PC-9 (cell line): Measurements from ENCODE around the gene HNRNPH3. TPM values are rescaled to one million over a fixed set of nuclear protein-coding genes. Genes with fewer than 3 reads are reported as not detected.
A peak's percentile ranks its signal among the peaks of the same experiment; 100 is the strongest.

Experiments
- BruUV-seq: library from RNA; stranded (reverse); fragments of 400-500 nt; replicated peaks from 2 replicates; lab custom pipeline; 2021; lab: Mats Ljungman, UMichigan
- CTCF ChIA-PET: fragments of 300-600 bp; sonication (Branson Sonifier 250); formaldehyde crosslinking; loops from one replicate; lab custom pipeline; 2022; ENCODE audit warnings: antibody characterized with exemption; lab: Charles Lee
- POLR2A ChIA-PET: fragments of 300-600 bp; sonication (Branson Sonifier 250); formaldehyde crosslinking; loops from one replicate; lab custom pipeline; 2022; ENCODE audit warnings: antibody characterized with exemption; ENCODE audit not compliant: unreplicated experiment; lab: Charles Lee
- DNase-seq, 2 experiments: peaks; one replicate each; pipeline versions ENCODE4 v3.0.0 to v3.0.0-alpha.2; 2015 to 2022; ENCODE audit warnings: mixed read lengths in 1 of 2
- H2AFZ ChIP-seq: fragments of 200-600 bp; sonication (generic); 2 replicates; pipeline ENCODE4 v1.8.1; 2017; ENCODE audit warnings: antibody characterized with exemption
- H3F3A ChIP-seq: fragments of 200-600 bp; sonication (generic); 2 replicates; pipeline ENCODE4 v1.8.1; 2017; ENCODE audit warnings: antibody characterized with exemption, mild to moderate bottlenecking, low read depth; ENCODE audit not compliant: insufficient read depth
- H3K27ac ChIP-seq: fragments of 200-600 bp; sonication (generic); 2 replicates; pipeline ENCODE4 v1.6.1; 2016; ENCODE audit warnings: mixed run types
- H3K27me3 ChIP-seq: fragments of 200-600 bp; sonication (generic); 2 replicates; pipeline ENCODE4 v1.6.1; 2016; ENCODE audit warnings: low read depth, mixed run types; ENCODE audit not compliant: insufficient read depth
- H3K36me3 ChIP-seq: fragments of 200-600 bp; sonication (generic); 2 replicates; pipeline ENCODE4 v1.6.1; 2016; ENCODE audit warnings: low read depth, mixed run types
- H3K4me1 ChIP-seq: fragments of 200-600 bp; sonication (generic); replicated peaks from 2 replicates; pipeline ENCODE4 v1.6.1; 2016; ENCODE audit warnings: mixed run types; ENCODE audit not compliant: insufficient read depth
- H3K4me2 ChIP-seq: fragments of 200-600 bp; sonication (generic); 2 replicates; pipeline ENCODE4 v1.6.1; 2017; ENCODE audit warnings: mixed run types
- H3K4me3 ChIP-seq: fragments of 200-600 bp; sonication (generic); 2 replicates; pipeline ENCODE4 v1.6.1; 2016; ENCODE audit warnings: mixed run types
- H3K79me2 ChIP-seq: fragments of 200-600 bp; sonication (generic); 2 replicates; pipeline ENCODE4 v1.6.1; 2017; ENCODE audit warnings: low read depth, mixed run types
- H3K9me2 ChIP-seq: fragments of 200-600 bp; sonication (generic); 2 replicates; pipeline ENCODE4 v1.8.1; 2017; ENCODE audit warnings: mild to moderate bottlenecking; ENCODE audit not compliant: insufficient read depth
- H3K9me3 ChIP-seq: fragments of 200-600 bp; sonication (generic); 2 replicates; pipeline ENCODE4 v1.8.1; 2016; ENCODE audit warnings: low read depth; ENCODE audit not compliant: insufficient read depth
- H4K20me1 ChIP-seq: fragments of 200-600 bp; sonication (generic); 2 replicates; pipeline ENCODE4 v1.8.1; 2017; ENCODE audit not compliant: insufficient read depth
- CTCF ChIP-seq: fragments of 200-600 bp; sonication (generic); conservative IDR thresholded peaks from 2 replicates; pipeline ENCODE4 v1.6.1; 2017; ENCODE audit warnings: mixed run types, antibody characterized with exemption, mild to moderate bottlenecking, moderate library complexity
- EZH2 ChIP-seq: fragments of 200-600 bp; sonication (generic); IDR thresholded peaks from 2 replicates; pipeline ENCODE4 v1.8.0; 2017; ENCODE audit warnings: antibody characterized with exemption, low read depth
- intact Hi-C: fragments of 100-400 bp; cut with micrococcal nuclease; formaldehyde crosslinking; loops from one replicate; pipeline ENCODE4 v1.10.0; 2022; ENCODE audit not compliant: unreplicated experiment
- total RNA-seq: library from RNA; stranded (reverse); gene quantifications from 2 replicates; pipeline ENCODE4 v1.2.3, GENCODE V29; 2021

HNRNPH3 gene
- total RNA-seq, 1 experiment from 2014 or later = 175 TPM

GRCh38 chr10:68329506-68329861, 2.4 kb upstream of the HNRNPH3 start:
- H3K9me2 ChIP-seq = peaks cover 5% of the 10 kb centered on the region; the same call in 1 of the 2 replicates
- H3K79me2 ChIP-seq = peaks cover 40% of the 10 kb centered on the region
- H3K4me2 ChIP-seq = no peak overlapping the region
- no peaks in the 10 kb centered on the region for H3K9me3 ChIP-seq
- H4K20me1 ChIP-seq = peaks cover 17% of the 10 kb centered on the region
- CTCF ChIA-PET = interaction anchor here (1.2 kb wide), 1 partner anchor 117 kb away, joined by 3 read pairs; no protein-coding TSS in a partner anchor
- no peak for DNase-seq
- intact Hi-C loops = no loop called here
- H3K4me3 ChIP-seq = no peak overlapping the region
- H3F3A ChIP-seq = peaks cover 23% of the 10 kb centered on the region
- no peak overlapping the region for H2AFZ ChIP-seq
- H3K27me3 ChIP-seq = no peaks in the 10 kb centered on the region
- peaks cover 13% of the 10 kb centered on the region for H3K36me3 ChIP-seq
- TF ChIP-seq CTCF = no peak
- TF ChIP-seq EZH2 = no peak
- H3K4me1 ChIP-seq = peaks cover 25% of the 10 kb centered on the region
- H3K27ac ChIP-seq = no peak overlapping the region
- BruUV-seq = no TSS peak
- POLR2A ChIA-PET = interaction anchor here (0.6 kb wide), 1 partner anchor 18 kb away, joined by 17 read pairs; no protein-coding TSS in a partner anchor

GRCh38 chr10:68330852-68331454, 911 bp upstream of the HNRNPH3 start:
- peaks cover 32% of the 10 kb centered on the region for H4K20me1 ChIP-seq
- peak overlapping the region; percentile 91 for H3K27ac ChIP-seq
- peak overlapping the region; percentile 97 for H2AFZ ChIP-seq
- ChIA-PET CTCF (no interaction called here), POLR2A (interaction anchor here (0.6 to 1.0 kb wide), 7 partner anchors 9 to 1495 kb away, joined by 3 to 30 read pairs (median 5); partner anchors contain the start of gene SRGN)
- no TSS peak for BruUV-seq
- peaks cover 23% of the 10 kb centered on the region for H3F3A ChIP-seq
- H3K9me2 ChIP-seq = peaks cover 5% of the 10 kb centered on the region; the same call in 1 of the 2 replicates
- H3K36me3 ChIP-seq = peaks cover 24% of the 10 kb centered on the region
- TF ChIP-seq CTCF (no peak), EZH2 (no peak)
- no peaks in the 10 kb centered on the region for H3K27me3 ChIP-seq
- H3K4me3 ChIP-seq = peak overlapping the region; percentile 78
- peaks cover 40% of the 10 kb centered on the region for H3K4me1 ChIP-seq
- peak in 1 of 2 experiments; percentile 20 for DNase-seq
- peaks cover 54% of the 10 kb centered on the region for H3K79me2 ChIP-seq
- no peaks in the 10 kb centered on the region for H3K9me3 ChIP-seq
- intact Hi-C loops = loop anchor here (10.0 kb wide), 1 partner anchor 476 kb away; no protein-coding TSS in a partner anchor
- peak overlapping the region; percentile 91 for H3K4me2 ChIP-seq

- Histone ChIP-seq H3K4me3 (peak within 1 kb of the TSS; percentile 78), H2AFZ (peak within 1 kb of the TSS; percentile 97), H3K27ac (peak within 1 kb of the TSS; percentile 91), H3K79me2 (peaks cover 69% of the 10 kb centered on the region), H3K27me3 (no peaks in the 10 kb centered on the region), H3K4me2 (peak within 1 kb of the TSS; percentile 91), H3K4me1 (peaks cover 51% of the 10 kb centered on the region), H3K36me3 (peaks cover 40% of the 10 kb centered on the region), H4K20me1 (peaks cover 47% of the 10 kb centered on the region), H3K9me2 (peaks cover 5% of the 10 kb centered on the region; the same call in 1 of the 2 replicates), H3K9me3 (no peaks in the 10 kb centered on the region), H3F3A (peaks cover 27% of the 10 kb centered on the region)
- DNase-seq = peak; percentile 64 to 73
- intact Hi-C loops = loop anchor here (2.0 to 10.0 kb wide), 2 partner anchors 478 to 568 kb away; partner anchors contain the start of gene DDX50
- TSS peak; percentile 62 for BruUV-seq
- ChIA-PET CTCF (interaction anchor here (0.6 to 0.8 kb wide), 2 partner anchors 120 to 249 kb away, joined by 3 read pairs; no protein-coding TSS in a partner anchor), POLR2A (interaction anchor here (0.6 to 1.0 kb wide), 7 partner anchors 10 to 624 kb away, joined by 3 to 22 read pairs (median 5); partner anchors contain the start of gene DDX21)
- peak; percentile 46; the same call in 1 of the 2 replicates for TF ChIP-seq CTCF
- TF ChIP-seq EZH2 = no peak
These were observed 594 bp downstream of the HNRNPH3 start, which contains the start of gene PBLD for GRCh38 chr10:68332259-68333057. TSS of gene PBLD (minus strand) at chr10:68332928. CDS start at chr10:68306844, 26,084 bp downstream.
